Measurements from ENCODE around the gene RAB35.

- TF ChIP-seq CTCF (conservative IDR thresholded peaks at IDR 0.05; ENCODE audit: low read depth, low read length) (no peak), EZH2 (IDR thresholded peaks at IDR 0.05; ENCODE audit: borderline replicate concordance, low read depth, low read length, poor library complexity, severe bottlenecking) (no peak)
Observed at GRCh38 chr12:120090206-120090605, 26.3 kb downstream of the RAB35 start.

All from A673 (cell line).